OCI-M2 (cell line): ENCODE measurements around the gene RARRES2.

Source experiments
- DNase-seq: peaks from one replicate; lab custom pipeline; 2025; ENCODE audit not compliant: unreplicated experiment; lab: John Stamatoyannopoulos, UW

Gene RARRES2

DNA sequence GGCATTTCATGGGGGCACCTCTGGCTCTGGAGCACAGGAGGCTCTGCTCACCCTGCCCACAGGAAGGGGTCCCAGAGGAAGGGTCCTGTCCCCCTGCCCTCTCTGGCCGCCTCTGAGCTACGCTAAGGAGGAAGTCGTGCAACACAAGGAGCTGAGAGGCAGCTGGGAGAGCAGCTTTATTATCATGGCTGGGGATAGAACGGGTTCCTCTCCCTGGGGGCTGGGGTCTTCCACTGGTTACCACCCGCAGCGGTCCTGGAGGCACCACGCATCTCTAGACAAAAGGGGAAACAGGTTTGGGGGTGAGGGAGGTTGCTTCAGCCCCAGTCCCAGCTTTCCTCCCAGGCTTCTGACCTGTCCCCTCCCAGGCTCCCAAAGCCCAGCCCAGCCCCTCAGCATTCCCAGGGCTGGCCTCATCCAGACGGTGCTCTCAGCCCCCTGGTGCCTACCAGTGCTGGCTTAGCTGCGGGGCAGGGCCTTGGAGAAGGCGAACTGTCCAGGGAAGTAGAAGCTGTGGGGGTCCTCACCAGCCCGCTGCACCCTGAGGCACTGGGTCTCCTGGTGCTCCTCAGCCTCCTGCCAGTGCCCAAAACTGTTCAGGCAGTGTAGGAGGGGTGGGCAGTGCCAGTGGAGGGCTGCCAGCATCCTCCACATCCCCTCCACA lies 3.1 kb downstream of the RARRES2 start:
- no peak for DNase-seq

DNA sequence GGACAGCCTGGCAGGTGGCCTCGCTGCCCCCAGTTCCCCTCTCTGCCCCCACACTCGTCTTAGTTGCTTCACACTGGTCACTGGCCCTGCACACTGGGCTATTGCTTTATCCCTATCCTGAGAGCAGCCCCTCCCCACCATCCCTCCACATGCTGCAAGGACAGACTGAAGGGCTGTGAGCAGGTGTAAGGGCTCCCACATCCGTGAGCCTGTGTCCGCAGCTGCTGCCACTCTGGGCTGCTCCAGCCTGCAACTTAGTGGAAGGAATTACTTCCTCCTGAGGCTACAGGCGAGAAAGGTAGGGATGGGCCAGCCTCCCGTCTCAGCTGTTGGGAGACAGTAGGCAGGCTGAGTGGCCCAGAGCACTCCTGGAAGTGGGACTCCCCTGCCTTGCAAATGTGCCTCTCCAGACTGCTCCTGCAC lies 3.8 kb downstream of the RARRES2 start:
- no peak for DNase-seq

DNA sequence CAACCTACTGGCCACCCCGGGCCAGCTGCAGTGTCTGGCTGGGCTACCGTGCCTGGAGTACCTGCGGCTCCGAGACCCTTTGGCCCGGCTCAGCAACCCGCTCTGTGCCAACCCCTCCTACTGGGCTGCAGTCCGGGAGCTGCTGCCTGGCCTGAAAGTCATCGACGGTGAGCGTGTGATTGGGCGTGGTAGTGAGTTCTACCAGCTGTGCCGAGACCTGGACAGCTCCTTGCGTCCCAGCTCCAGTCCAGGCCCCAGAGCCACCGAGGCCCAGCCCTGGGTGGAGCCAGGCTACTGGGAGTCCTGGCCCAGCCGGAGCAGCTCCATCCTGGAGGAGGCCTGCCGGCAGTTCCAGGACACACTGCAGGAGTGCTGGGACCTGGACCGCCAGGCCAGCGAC lies 4.2 kb downstream of the RARRES2 start:
- DNase-seq, result no peak

DNA sequence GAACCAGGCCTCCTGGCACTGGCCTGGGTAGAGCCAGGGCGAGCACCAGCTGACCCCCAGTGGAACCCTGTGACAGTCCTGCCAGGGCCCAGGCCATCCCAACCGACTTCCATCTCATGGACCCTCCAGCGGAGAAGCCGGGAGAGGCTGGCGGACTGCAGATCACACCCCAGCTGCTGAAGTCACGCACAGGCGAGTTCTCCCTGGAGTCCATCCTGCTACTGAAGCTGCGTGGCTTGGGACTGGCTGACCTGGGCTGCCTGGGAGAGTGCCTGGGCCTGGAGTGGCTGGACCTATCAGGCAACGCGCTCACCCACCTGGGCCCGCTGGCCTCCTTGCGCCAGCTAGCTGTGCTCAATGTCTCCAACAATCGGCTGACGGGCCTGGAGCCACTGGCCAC lies 4.7 kb downstream of the RARRES2 start:
- no peak for DNase-seq

DNA sequence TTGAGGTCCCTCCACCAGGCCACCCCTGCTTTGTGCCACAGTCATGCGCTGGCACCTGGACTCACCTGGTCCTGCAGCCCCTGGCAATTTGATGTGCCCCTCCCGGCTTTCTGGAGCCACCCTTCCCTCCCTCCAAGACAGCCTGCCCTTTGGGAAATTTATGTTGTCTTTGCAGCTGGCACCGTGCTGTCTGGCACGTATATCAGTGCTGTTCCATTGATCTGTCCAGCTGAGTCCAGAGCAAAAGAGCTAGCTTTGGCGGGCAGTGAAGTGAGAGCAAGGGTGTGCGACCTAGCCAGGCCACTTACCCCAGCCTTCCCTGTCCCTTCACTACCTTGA lies 5.7 kb downstream of the RARRES2 start:
- DNase-seq, result no peak

DNA sequence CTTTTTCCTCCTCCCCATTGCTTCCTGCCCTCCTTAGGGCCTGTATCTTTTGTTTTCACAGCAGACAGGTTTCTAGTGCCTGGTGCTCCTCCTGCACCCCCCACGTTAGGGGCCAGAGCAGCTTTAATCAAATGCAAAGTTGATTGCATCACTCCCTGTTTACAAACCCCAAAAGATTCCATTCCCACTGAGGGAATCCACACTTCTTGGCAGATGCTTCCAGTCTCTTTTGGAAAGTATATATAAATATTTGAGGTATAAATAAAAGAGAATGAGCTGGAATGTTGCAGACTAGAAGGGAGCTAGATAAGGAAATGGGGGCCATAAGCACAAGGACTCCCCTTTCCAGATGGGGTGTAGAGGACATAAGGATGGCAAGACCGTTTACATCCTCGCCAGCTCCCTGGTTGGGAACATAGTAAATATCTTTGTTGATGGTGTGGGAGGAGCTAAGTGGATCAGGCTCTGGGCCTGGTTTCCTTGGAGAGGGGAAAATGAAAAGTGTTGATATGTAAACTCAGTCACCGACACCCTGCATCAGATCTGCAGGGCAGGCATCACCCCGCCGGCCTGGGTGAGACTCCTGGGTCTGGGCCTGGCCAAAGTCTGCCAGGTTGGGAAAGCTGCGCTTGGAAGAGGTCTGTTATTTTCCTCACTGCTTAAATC lies 6.2 kb downstream of the RARRES2 start:
- no peak for DNase-seq

DNA sequence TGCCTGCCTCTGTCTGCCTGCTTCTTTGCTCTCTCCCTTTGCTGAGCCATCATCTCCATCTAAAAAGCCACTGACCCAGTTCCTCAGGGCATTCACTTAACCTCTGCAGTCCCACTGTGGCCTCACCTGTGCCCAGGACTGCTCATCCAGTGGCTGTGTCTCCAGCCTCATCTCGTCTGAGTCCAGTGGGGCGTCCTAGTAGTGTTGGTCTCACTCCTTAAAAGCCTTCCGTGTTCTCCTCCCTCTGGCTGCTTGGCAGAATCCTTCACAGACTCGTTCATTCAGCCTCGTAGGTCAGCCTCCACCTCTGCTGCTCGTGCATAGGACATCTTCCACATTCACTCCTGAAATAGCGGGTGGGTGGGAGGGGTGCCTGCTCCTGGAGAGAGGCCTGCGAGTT lies 7.3 kb downstream of the RARRES2 start:
- no peak for DNase-seq

DNA sequence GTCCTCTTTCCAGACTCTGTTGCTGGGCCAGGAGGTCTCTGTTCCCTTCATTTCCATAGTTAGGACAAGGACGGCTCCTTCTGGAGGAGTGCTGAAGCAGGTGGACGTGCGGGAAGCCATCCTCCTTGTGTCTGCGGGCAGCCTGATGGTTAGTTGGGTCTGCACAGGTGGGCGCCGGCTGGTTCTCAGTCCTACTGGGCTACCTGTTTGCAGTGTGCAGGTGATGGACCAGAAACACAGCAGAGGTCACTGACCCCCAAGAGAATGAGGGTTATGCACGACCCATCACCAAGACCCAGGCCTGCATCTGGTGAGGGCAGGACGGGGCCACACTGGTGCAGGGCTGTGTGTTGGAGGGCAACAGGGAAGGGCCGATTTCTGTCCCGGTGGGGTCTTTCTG lies 7.8 kb downstream of the RARRES2 start:
- DNase-seq, result no peak

DNA sequence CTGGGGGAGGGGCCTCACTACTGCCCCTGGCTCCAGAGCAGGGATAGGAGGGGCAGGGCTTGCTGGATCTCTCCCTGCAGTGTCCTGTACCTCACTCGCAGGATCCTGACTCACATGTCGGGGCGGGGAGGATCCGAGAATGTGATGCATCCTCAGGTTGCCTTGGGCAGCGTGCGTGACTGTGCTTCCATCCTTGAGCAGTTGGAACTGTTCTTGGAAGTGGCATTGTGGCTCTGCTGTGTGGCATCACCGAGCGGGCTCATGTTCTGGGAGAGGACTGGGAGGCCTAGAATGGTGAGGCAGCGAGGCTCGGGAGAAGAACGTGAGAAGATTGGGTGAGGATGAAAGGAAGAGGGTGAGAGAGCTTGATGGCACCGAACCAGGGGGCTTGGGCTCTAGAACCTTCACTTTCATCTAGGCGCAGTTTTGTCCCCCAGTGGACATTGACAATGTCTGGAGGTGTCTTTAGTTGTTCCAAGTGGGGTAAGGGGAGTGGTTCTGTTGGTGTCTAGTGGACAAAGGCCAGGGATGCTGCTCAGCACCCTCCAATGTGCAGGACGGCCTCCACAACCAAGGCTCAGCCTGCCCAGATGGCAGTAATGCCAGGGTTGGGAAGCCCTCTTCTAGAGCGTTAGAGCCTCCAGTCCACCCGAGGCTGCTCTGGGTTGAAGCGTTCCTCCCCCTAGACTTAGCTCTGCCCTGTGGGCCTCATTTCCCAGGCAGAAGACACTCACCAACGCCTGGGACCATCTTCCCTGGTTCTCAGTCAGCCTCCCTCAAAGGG lies 8.4 kb downstream of the RARRES2 start:
- no peak for DNase-seq

DNA sequence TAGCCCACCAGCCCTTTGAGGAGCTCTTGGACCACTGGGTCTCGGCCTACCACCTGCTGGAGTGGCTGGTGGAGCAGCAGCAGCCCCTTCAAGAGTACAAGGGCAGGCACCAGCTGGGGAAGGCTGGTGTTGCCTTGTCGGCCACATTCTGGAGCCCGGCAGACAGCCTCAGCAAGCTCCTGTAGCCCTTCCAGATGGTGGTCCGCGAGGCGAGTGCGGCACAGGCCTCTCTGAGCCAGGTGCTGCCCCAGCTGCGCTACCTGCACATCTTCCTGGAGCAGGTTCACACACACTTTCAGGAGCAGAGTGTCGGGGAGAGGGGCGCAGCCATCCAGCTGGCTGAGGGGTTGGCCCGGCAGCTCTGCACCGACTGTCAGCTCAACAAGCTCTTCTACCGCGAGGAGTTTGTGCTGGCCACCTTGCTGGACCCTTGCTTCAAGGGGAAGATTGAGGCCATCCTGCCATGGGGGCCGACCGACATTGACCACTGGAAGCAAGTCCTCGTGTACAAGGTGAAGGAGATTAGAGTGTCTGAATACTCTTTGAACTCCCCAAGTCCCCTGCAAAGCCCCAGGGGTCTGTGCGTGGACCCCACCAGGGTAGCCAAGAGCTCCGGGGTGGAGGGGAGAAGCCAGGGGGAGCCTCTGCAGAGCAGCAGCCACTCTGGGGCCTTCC lies 11.1 kb downstream of the RARRES2 start:
- DNase-seq, result no peak

DNA sequence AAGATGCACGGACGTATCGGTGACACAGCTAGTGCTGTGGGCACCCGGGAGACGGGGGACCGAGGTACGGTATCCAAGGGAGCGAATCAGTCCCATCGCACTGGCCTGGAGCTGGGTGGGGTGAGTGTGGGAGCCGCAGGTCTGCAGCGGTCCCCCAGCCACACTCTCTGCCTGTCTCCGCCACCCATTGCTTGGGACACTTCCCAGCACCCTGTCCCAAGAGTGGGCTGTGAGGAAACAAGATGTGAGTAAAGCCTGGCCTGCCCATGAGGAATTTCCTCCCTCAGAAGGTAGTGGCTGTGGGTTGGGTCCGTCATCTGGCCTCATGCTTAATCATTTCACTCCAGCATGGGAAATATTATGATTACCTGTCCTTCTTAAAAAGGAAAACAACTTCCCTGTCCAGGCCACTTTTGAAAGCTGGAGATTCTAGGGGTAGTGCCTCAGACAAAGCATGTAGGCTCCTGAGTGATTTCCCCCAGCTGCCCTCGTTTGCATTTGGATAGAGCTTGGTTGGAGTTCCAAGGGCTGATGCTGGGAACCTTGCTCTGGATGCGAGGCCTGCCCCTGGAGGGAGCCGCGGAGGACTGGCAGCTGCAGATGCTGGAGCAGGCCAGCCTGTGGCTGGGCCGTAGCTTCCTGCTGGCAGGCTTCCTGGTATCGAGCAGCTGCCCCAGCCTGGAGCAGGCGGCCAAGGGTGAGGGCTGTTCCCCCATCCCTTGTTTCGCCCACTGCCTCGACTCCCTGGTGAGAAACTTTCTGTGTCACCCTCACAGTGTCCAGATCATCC lies 11.9 kb downstream of the RARRES2 start:
- no peak for DNase-seq

DNA sequence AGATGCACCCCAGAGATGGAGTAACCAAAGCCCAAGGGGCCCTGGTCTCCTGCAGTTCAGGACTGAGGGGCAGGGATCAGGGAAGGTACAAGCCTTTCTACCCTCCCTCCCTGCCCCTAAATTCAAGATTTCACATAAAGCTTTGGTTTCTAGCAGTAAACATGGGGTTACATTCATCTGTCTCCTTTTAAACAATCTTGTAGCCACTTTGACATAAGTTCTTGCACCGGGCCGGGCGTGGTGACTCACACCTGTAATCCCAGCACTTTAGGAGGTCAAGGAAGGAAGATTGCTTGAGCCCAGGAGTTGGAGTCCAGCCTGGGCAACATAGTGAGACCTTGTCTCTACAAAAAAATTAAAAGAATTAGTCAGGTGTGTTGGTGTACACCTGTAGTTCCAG lies 14.1 kb downstream of the RARRES2 start:
- no peak for DNase-seq

DNA sequence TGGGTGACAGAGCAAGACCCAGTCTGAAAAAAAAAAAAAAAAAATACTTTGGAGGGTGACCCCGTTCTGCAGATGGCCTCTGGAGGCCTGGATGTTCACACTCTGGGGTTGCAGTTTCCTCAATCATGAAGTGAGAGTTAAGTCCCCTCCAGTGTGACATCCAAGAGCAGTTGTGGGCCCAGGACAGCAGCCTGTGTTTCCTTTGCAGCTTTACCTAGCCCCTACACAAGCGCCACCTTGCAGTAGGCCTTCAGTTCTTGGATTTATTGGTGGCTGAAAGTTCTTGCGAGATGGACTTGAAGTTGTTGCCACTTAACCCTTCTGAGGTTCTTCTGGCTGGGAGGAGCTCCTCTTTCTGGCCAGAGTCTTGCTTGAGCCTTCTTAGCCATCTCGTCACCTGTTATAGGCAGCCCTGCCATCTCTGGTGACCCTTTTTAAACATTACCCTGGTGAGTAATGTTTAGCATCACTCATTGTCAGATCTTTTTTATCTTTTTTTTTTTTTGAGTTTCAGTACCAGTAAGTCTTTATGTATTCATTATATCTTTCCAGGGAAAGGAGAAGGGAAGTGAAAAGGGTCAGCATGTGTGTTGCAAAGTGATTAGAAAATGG lies 14.7 kb downstream of the RARRES2 start:
- DNase-seq, result no peak

DNA sequence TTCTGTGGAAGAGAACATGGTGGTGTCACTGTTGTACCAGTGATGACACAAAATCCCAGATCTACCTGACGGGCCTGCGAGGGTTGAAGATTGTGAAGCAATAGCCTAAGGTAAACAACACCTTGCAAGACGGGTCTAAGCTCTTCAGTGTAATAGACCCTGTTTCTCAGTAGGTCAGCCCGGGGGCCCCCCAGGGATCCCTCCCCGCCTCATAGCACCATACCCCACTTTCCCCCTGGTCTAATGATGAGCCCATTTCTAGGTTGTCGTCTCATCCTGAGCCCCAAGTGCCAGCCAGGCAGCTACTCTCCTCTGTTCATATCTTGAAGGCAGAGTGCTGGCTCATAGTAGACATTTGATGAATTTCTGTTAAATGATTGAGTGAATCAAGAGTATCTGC lies 15.5 kb downstream of the RARRES2 start:
- DNase-seq, result no peak

DNA sequence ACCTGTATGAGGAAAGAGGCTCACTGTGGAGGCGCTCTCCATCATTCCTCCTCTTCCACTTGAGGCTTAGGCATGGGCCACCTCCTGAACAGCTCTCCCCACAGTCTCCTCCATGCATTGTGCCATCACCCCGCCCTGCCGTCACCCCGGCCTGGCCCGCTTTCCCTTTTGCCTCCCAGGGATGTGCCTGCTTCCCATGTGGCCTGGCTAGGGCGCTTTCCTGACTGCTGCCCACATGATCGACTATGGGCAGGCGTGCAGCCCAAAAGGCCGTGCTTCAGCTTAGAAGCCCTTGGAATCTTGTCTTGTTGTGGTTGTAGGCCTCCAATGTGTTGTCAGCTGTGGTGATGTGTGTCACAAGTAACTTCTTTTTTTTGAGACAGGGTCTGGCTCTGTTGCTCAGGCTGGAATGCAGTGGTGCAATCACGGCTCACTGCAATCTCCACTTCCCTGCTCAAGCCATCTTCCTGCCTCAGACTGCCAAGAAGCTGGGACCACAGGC lies 16.3 kb downstream of the RARRES2 start:
- DNase-seq, result no peak

DNA sequence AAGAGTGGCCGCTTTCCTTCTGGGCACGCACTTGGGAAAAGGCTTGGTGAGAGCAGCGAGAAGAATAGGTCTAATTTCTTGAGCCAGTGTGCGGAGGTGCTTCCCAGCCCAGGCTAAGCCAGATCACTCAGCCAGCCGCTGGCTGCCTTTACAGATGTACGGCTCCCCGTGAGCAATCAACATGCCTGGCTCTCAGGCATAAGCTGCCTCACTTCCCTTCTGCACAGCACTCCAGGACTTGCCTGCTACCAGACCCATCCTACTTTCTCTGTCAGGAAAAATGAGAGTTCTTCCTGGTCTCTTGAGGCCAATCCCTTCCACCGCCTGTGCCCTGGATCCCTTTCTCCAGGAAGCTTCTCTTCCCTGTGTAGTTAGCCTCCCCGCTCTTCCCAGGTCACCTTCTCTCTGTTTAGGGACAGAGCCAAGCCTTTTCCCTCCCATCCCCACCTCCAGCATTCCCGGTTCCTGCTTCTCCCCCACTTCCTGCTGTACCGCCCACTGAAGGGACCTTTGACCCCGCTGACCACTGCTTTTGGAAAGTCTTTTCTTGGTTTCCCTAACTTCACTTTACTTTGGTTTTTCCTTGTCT lies 17.0 kb downstream of the RARRES2 start:
- DNase-seq, result no peak

DNA sequence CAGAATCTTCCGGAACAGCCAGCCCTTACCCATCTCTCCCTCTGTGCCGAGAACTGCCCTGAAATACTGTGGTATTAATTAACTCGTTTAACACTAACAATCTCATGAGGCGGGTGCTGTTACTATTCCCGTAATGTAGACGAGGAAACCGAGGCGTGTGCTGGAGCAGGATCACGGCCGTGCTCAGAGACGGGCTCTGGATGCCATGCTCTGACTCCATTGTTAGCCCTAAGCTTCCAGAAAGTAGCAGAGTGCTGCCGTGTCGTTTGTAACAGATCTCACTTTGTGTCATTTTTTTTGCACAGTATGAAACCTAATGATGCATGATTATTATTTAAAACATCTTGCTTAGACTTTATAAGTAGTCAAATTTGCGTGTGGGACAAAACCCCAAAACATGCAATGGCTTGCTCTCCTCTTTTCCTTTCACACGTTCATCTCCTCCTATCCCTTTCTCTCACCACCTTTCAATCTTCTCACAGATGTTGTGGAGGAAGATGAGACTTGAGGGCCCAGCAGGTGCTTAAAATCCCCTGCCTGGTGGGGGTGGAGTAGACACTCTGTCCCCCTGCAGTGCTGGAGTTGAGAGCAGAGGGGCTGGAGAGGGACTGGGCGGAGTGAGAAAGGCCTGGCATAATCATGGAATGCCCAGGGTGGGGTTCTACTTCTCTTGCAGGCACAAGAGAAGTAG lies 17.6 kb downstream of the RARRES2 start:
- no peak for DNase-seq

DNA sequence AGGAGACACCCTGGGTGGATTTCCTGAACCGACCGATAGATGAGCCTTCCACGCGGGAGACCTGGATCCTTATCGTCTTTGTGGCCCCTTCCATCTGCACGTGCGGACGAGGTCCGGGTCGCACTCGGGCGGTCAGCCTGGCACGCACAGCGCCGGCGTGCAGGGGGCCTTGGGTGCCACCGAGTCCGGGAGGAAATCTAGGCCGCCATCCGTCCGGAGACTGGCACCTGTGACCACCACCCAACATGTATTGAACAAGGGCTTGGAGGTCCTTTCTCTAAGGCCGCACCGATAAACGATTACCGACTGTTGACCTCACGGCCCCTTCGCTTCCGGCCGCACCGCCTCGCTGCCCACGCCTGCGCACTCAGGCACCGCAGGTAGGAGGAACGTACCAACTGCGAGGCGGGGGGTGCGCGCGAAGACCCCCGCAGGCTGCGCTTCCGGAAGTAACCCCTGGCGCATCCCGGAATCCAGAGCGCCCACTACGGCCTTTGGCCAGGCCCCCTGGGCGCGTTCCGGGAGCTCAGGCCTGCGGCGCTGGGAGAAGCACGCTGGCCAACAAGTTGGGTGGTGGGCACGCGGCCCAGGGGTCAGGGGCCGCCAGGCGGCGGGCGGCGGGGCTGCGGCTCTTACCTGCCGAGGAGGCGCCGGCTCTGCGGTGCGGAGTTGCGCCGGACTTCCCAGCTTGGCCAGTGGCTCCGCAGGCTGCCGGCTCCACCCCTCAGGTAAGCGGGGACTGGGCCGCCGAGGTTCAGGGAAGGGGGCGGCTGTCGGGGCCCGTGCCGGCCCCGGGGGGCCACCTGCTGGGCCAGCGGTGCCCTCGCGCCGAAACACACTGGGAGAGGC lies 18.4 kb downstream of the RARRES2 start, which contains the start of the genes ACTR3C and LRRC61:
TSS of gene ACTR3C (minus strand) at position 713 of the 849 bp plus-strand sequence. CDS start 28,249 bp downstream, outside the sequence.
TSS of gene LRRC61 (plus strand) at position 523 of the 849 bp plus-strand sequence. CDS start 13,507 bp downstream, outside the sequence.
- peak; percentile 91 for DNase-seq
